OCI-LY3 (cell line): ENCODE measurements around the gene TROAP.

Source experiments
- EZH2phosphoT487 ChIP-seq: fragments of 200-600 bp; shearing (Covaris generic); IDR thresholded peaks from 2 replicates; pipeline ENCODE4 v1.6.1; 2018; ENCODE audit warnings: antibody characterized with exemption, mixed run types, low read depth
- TF ChIP-seq, protein P1 (sequence below): fragments of 200-600, 300-600 bp; sonication (generic); IDR thresholded peaks from 2 replicates; pipeline ENCODE4 v1.5.1; 2014; ENCODE audit warnings: antibody characterized with exemption, low read length, low read depth

DNA sequence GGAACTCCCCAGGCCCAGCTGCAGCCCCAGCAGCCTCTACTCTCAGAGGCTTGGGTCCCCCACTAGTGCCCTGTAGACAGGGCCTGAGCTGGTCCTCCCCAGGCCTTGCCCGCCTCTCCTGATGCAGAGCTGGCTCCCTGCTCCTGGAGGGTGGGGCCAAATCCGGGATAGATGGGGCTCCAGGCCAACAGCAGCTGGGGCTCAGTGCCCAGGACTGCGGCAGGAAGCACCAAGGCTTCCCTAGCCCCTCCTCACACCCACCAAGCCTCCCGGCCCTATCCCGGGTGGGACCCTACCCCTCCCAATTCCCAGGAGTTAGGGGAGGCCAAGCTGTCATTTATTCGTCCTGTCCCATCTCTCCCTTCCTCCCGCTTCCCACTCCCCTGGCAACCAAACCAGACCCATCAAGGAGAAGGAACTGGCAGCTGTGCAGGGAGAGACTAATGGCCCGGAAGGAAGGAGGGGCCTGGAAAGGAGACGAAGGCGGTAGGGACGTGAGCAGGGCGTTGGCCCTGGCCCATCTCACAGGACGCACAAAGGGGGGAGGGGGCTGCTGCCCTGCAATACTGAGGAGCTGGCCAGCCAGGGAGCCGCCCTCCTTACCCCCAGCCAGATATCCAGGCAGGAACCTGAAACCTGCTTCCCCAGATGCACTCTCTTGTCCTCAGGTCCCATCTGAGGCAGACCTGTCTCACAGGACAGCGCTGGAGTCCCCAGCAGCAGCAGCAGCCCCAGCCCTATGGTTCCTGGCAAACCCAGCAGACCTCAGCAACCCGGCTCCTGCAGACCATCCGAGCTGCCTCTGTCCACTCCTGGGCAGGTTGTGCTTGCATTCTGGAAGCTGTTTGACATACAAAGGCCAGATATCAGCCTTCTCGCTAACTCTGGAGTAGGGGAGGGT lies 29.7 kb upstream of the TROAP start:
- TF ChIP-seq, protein P1, sequence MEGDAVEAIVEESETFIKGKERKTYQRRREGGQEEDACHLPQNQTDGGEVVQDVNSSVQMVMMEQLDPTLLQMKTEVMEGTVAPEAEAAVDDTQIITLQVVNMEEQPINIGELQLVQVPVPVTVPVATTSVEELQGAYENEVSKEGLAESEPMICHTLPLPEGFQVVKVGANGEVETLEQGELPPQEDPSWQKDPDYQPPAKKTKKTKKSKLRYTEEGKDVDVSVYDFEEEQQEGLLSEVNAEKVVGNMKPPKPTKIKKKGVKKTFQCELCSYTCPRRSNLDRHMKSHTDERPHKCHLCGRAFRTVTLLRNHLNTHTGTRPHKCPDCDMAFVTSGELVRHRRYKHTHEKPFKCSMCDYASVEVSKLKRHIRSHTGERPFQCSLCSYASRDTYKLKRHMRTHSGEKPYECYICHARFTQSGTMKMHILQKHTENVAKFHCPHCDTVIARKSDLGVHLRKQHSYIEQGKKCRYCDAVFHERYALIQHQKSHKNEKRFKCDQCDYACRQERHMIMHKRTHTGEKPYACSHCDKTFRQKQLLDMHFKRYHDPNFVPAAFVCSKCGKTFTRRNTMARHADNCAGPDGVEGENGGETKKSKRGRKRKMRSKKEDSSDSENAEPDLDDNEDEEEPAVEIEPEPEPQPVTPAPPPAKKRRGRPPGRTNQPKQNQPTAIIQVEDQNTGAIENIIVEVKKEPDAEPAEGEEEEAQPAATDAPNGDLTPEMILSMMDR: no peak
- no peak for TF ChIP-seq EZH2phosphoT487
